WTC11 (cell line): ENCODE measurements around the gene CACNA1C. TPM values are rescaled to one million over a fixed set of nuclear protein-coding genes. Genes with fewer than 3 reads are reported as not detected.

Experiments used
- ATAC-seq: fragments of 200-7000 bp; cut with Tn5 transposase; 2 replicates; pipeline ENCODE4 v1.10.0; 2021; ENCODE audit warnings: mild to moderate bottlenecking, moderate library complexity
- CTCF ChIA-PET: fragments of 300-600 bp; sonication (Branson Sonifier 250); formaldehyde crosslinking; loops from one replicate; lab custom pipeline; 2021; ENCODE audit warnings: antibody characterized with exemption; lab: Charles Lee
- POLR2A ChIA-PET: fragments of 350-600 bp; sonication (Branson Sonifier 250); formaldehyde crosslinking; loops from one replicate; lab custom pipeline; 2021; ENCODE audit warnings: antibody characterized with exemption; lab: Charles Lee
- DNase-seq: peaks from one replicate; pipeline ENCODE4 v3.0.0; 2021; ENCODE audit warnings: low spot score
- H3K27ac Mint-ChIP-seq: 2 replicates; pipeline ENCODE4 v1.8.0; 2021; ENCODE audit warnings: mixed read lengths
- H3K27me3 Mint-ChIP-seq: 2 replicates; pipeline ENCODE4 v1.8.0; 2021; ENCODE audit warnings: low read depth, mild to moderate bottlenecking, moderate library complexity, mixed read lengths
- H3K36me3 Mint-ChIP-seq: 2 replicates; pipeline ENCODE4 v1.8.0; 2021; ENCODE audit warnings: mixed read lengths
- H3K4me1 Mint-ChIP-seq: 2 replicates; pipeline ENCODE4 v1.8.0; 2022; ENCODE audit warnings: mixed read lengths
- H3K4me3 Mint-ChIP-seq: 2 replicates; pipeline ENCODE4 v1.8.0; 2021; ENCODE audit warnings: mild to moderate bottlenecking, moderate library complexity, mixed read lengths
- H3K9me3 Mint-ChIP-seq: 2 replicates; pipeline ENCODE4 v1.8.0; 2021; ENCODE audit warnings: mixed read lengths
- CREB1 ChIP-seq: sonication (generic); formaldehyde crosslinking; IDR thresholded peaks from 2 replicates; pipeline ENCODE4 v1.8.0; 2023; ENCODE audit warnings: mild to moderate bottlenecking, missing genetic modification reagents
- CREM ChIP-seq: sonication (generic); formaldehyde crosslinking; IDR thresholded peaks from 2 replicates; pipeline ENCODE4 v1.8.1; 2022; ENCODE audit warnings: mild to moderate bottlenecking, missing genetic modification reagents, moderate library complexity
- EMX1 ChIP-seq: fragments of 250-450 bp; sonication (Bioruptor Pico); IDR thresholded peaks from 2 replicates; pipeline ENCODE4 v1.8.0; 2021; ENCODE audit warnings: mild to moderate bottlenecking
- ETV6 ChIP-seq: sonication (generic); formaldehyde crosslinking; IDR thresholded peaks from 2 replicates; pipeline ENCODE4 v1.8.1; 2022; ENCODE audit warnings: mild to moderate bottlenecking, missing genetic modification reagents
- FOXJ3 ChIP-seq: sonication (generic); formaldehyde crosslinking; IDR thresholded peaks from 2 replicates; pipeline ENCODE4 v1.9.0; 2021; ENCODE audit warnings: missing genetic modification reagents, mild to moderate bottlenecking, borderline replicate concordance
- GABPB1 ChIP-seq: sonication (generic); formaldehyde crosslinking; IDR thresholded peaks from 2 replicates; pipeline ENCODE4 v1.8.1; 2023; ENCODE audit warnings: mild to moderate bottlenecking, missing genetic modification reagents
- GTF2I ChIP-seq: fragments of 250-450 bp; sonication (Bioruptor Pico); conservative IDR thresholded peaks from 2 replicates; pipeline ENCODE4 v1.4.0; 2021; ENCODE audit warnings: mild to moderate bottlenecking
- NFYB ChIP-seq: sonication (generic); formaldehyde crosslinking; conservative IDR thresholded peaks from 2 replicates; pipeline ENCODE4 v1.8.0; 2022; ENCODE audit warnings: low read depth, missing genetic modification reagents
- TCF7 ChIP-seq: sonication (generic); formaldehyde crosslinking; IDR thresholded peaks from 2 replicates; pipeline ENCODE4 v1.8.0; 2022; ENCODE audit warnings: mild to moderate bottlenecking, low read depth, missing genetic modification reagents, moderate library complexity
- TEAD4 ChIP-seq: sonication (generic); formaldehyde crosslinking; IDR thresholded peaks from 2 replicates; pipeline ENCODE4 v1.8.0; 2022; ENCODE audit warnings: mild to moderate bottlenecking, missing genetic modification reagents
- ZNF317 ChIP-seq: sonication (generic); formaldehyde crosslinking; IDR thresholded peaks from 2 replicates; pipeline ENCODE4 v1.8.1; 2023; ENCODE audit warnings: low read depth, mild to moderate bottlenecking, moderate library complexity, missing genetic modification reagents, borderline replicate concordance
- total RNA-seq: library from RNA; stranded (reverse); gene quantifications from 3 replicates; pipeline ENCODE4 v1.2.3, GENCODE V29; 2021
- TF ChIP-seq, protein P1 (sequence below): sonication (generic); formaldehyde crosslinking; IDR thresholded peaks from 2 replicates; pipeline ENCODE4 v1.8.1; 2022; ENCODE audit warnings: low read depth, missing genetic modification reagents, borderline replicate concordance
- TF ChIP-seq, protein P2 (sequence below): sonication (generic); formaldehyde crosslinking; IDR thresholded peaks from 2 replicates; pipeline ENCODE4 v1.8.0; 2022; ENCODE audit warnings: mild to moderate bottlenecking, missing genetic modification reagents
- TF ChIP-seq, protein P3 (sequence below): sonication (generic); formaldehyde crosslinking; IDR thresholded peaks from 2 replicates; pipeline ENCODE4 v1.8.1; 2022; ENCODE audit warnings: low read depth, mild to moderate bottlenecking, moderate library complexity, missing genetic modification reagents, borderline replicate concordance
- TF ChIP-seq, protein P4 (sequence below): sonication (generic); formaldehyde crosslinking; IDR thresholded peaks from 2 replicates; pipeline ENCODE4 v1.8.1; 2022; ENCODE audit warnings: missing genetic modification reagents, borderline replicate concordance
- TF ChIP-seq, protein P5 (sequence below): sonication (generic); formaldehyde crosslinking; conservative IDR thresholded peaks from 2 replicates; pipeline ENCODE4 v1.8.1; 2023; ENCODE audit warnings: mild to moderate bottlenecking, low read depth, missing genetic modification reagents, moderate library complexity
- TF ChIP-seq, protein P6 (sequence below): fragments of 250-450 bp; sonication (Bioruptor Pico); IDR thresholded peaks from 2 replicates; pipeline ENCODE4 v1.8.0; 2021; ENCODE audit warnings: mild to moderate bottlenecking

Gene CACNA1C
- total RNA-seq, 1 experiment from 2014 or later, result 1.7 TPM

DNA sequence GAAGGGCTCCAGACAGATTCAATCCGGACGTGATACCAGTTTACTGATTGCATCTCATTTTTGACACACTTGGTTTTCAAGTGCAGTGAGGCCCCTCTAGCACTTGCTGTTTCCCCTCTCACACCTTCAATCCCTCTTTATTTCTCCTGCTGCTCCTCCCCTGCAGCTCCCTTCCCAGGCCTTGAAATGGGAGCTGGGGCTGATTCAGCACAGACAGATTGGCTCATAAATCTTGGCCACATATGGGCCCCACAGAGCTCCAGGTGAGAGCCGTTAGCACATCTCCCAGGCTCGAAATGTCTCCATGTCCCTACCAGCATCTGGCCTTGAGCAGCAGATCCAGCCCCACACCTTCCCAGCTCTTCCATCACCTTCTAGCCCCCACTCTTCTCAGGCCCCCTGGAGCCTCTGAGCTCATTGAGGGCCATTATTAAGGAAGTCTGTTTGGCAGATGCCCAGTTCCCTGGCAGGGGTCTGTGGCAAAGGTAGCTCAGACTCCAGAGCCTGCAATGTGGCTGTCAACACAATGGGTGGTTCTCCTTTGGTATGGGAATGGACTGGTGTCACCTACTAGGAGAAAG lies 521.7 kb downstream of the CACNA1C start:
- Mint-ChIP-seq H3K36me3 (no peaks in the 10 kb centered on the region), H3K27ac (no peak overlapping the region), H3K27me3 (peaks cover 11% of the 10 kb centered on the region), H3K4me3 (no peak overlapping the region), H3K4me1 (no peaks in the 10 kb centered on the region), H3K9me3 (no peaks in the 10 kb centered on the region)
- DNase-seq, result no peak
- CTCF ChIA-PET, result interaction anchor here (1.2 kb wide), 1 partner anchor 9 kb away, joined by 4 read pairs; no protein-coding TSS in a partner anchor
- POLR2A ChIA-PET, result no interaction called here
- no peak for ATAC-seq
- no peak for TF ChIP-seq FOXJ3
- no peak for TF ChIP-seq CREM (CRISPR knock-in tag)
- TF ChIP-seq CREB1, result no peak
- no peak for TF ChIP-seq TCF7

DNA sequence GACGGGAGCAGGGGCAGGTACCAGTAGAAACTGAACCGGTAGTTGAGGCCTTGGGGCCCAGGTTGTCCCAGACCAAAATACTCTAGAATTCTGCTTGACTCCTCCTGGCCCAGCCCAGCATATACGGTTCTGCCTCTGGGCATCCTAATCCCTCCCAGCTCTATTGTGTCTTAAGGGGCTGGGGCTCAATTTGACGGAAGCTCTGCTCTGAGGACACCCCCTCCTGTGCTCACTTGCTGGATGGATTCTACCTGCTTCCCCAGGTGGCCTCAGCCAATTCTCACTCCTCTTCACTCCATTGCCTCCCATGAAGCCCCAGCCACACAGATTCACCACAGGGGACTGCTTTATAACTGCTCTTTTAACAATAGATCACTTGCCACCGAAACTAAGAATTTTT lies 522.5 kb downstream of the CACNA1C start:
- TF ChIP-seq, protein P1, sequence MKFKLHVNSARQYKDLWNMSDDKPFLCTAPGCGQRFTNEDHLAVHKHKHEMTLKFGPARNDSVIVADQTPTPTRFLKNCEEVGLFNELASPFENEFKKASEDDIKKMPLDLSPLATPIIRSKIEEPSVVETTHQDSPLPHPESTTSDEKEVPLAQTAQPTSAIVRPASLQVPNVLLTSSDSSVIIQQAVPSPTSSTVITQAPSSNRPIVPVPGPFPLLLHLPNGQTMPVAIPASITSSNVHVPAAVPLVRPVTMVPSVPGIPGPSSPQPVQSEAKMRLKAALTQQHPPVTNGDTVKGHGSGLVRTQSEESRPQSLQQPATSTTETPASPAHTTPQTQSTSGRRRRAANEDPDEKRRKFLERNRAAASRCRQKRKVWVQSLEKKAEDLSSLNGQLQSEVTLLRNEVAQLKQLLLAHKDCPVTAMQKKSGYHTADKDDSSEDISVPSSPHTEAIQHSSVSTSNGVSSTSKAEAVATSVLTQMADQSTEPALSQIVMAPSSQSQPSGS (CRISPR knock-in tag), result no peak
- TF ChIP-seq, protein P2, sequence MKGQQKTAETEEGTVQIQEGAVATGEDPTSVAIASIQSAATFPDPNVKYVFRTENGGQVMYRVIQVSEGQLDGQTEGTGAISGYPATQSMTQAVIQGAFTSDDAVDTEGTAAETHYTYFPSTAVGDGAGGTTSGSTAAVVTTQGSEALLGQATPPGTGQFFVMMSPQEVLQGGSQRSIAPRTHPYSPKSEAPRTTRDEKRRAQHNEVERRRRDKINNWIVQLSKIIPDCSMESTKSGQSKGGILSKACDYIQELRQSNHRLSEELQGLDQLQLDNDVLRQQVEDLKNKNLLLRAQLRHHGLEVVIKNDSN, result no peak
- no peaks in the 10 kb centered on the region for H3K4me1 Mint-ChIP-seq
- ATAC-seq (no peak), DNase-seq (no peak)
- ChIA-PET POLR2A (no interaction called here), CTCF (interaction anchor here (1.2 kb wide), 1 partner anchor 8 kb away, joined by 4 read pairs; no protein-coding TSS in a partner anchor)
- no peaks in the 10 kb centered on the region for H3K36me3 Mint-ChIP-seq
- peaks cover 11% of the 10 kb centered on the region for H3K27me3 Mint-ChIP-seq
- no peaks in the 10 kb centered on the region for H3K9me3 Mint-ChIP-seq
- no peak overlapping the region for H3K4me3 Mint-ChIP-seq
- H3K27ac Mint-ChIP-seq, result no peak overlapping the region

DNA sequence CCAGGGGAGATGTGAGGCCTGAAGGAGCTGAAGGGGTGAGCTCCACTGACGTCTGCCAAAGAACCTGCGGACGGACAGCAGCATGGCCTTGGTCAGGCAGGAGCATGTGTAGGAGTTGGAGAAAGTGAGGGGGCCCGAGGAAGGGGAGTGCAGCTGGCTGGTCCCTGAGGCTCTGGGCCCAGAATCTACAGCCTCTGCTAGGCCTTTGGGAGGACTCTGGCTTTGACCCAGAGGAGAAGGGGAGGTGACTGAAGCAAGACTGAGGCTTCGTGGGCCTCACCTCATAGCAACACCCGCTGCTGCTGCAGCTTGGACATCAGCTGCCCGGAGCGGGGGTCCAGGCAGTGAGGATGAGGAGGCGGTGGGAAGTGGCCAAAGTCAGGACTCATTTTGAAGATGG lies 525.4 kb downstream of the CACNA1C start:
- no peak for ATAC-seq
- Mint-ChIP-seq H3K27me3 (peaks cover 18% of the 10 kb centered on the region), H3K4me3 (no peak overlapping the region), H3K36me3 (no peaks in the 10 kb centered on the region), H3K27ac (no peak overlapping the region), H3K4me1 (peaks cover under 1% of the 10 kb centered on the region; the same call in 1 of the 2 replicates), H3K9me3 (no peaks in the 10 kb centered on the region)
- TF ChIP-seq ZNF317 (CRISPR knock-in tag), result no peak
- no peak for TF ChIP-seq NFYB (CRISPR knock-in tag)
- TF ChIP-seq ETV6, result no peak
- TF ChIP-seq, protein P3, sequence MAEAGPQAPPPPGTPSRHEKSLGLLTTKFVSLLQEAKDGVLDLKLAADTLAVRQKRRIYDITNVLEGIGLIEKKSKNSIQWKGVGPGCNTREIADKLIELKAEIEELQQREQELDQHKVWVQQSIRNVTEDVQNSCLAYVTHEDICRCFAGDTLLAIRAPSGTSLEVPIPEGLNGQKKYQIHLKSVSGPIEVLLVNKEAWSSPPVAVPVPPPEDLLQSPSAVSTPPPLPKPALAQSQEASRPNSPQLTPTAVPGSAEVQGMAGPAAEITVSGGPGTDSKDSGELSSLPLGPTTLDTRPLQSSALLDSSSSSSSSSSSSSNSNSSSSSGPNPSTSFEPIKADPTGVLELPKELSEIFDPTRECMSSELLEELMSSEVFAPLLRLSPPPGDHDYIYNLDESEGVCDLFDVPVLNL, result no peak
- TF ChIP-seq, protein P4, sequence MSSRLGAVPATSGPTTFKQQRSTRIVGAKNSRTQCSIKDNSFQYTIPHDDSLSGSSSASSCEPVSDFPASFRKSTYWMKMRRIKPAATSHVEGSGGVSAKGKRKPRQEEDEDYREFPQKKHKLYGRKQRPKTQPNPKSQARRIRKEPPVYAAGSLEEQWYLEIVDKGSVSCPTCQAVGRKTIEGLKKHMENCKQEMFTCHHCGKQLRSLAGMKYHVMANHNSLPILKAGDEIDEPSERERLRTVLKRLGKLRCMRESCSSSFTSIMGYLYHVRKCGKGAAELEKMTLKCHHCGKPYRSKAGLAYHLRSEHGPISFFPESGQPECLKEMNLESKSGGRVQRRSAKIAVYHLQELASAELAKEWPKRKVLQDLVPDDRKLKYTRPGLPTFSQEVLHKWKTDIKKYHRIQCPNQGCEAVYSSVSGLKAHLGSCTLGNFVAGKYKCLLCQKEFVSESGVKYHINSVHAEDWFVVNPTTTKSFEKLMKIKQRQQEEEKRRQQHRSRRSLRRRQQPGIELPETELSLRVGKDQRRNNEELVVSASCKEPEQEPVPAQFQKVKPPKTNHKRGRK (CRISPR knock-in tag), result no peak
- POLR2A ChIA-PET, result no interaction called here
- no peak for DNase-seq
- CTCF ChIA-PET, result interaction anchor here (1.3 to 2.3 kb wide), 3 partner anchors 63 to 218 kb away, joined by 3 to 8 read pairs (median 5); no protein-coding TSS in a partner anchor

DNA sequence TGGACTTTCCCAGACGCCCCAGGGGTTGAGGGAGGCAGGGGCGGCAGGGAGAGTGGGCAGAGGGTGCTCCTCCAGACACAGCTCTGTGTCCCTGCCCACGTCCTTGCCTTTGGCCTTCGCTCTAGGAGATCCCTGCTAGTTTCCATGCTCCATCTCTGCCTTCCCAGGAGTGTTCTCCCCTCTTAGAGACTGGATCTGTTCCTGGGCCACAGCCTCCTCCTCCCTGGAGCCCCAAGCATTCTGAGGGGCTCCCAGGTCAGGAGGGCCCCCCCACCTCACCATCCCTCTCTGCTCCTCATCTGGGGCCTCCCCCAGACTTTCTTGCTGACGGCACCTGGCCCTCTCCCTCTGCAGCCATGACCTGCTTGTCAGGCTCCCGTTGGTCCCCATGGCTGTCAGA lies 526.0 kb downstream of the CACNA1C start:
- ATAC-seq (no peak), DNase-seq (no peak)
- Mint-ChIP-seq H3K9me3 (no peaks in the 10 kb centered on the region), H3K36me3 (no peaks in the 10 kb centered on the region), H3K4me3 (no peak overlapping the region), H3K27me3 (peaks cover 20% of the 10 kb centered on the region), H3K27ac (no peak overlapping the region), H3K4me1 (peaks cover 2% of the 10 kb centered on the region; the same call in 1 of the 2 replicates)
- POLR2A ChIA-PET, result no interaction called here
- CTCF ChIA-PET, result interaction anchor here (1.7 to 2.3 kb wide), 2 partner anchors 63 to 183 kb away, joined by 5 to 8 read pairs; no protein-coding TSS in a partner anchor
- TF ChIP-seq GTF2I (no peak), NFYB (CRISPR knock-in tag) (no peak), TEAD4 (CRISPR knock-in tag) (no peak), GABPB1 (CRISPR knock-in tag) (no peak), TCF7 (no peak), EMX1 (no peak)
- TF ChIP-seq, protein P5, sequence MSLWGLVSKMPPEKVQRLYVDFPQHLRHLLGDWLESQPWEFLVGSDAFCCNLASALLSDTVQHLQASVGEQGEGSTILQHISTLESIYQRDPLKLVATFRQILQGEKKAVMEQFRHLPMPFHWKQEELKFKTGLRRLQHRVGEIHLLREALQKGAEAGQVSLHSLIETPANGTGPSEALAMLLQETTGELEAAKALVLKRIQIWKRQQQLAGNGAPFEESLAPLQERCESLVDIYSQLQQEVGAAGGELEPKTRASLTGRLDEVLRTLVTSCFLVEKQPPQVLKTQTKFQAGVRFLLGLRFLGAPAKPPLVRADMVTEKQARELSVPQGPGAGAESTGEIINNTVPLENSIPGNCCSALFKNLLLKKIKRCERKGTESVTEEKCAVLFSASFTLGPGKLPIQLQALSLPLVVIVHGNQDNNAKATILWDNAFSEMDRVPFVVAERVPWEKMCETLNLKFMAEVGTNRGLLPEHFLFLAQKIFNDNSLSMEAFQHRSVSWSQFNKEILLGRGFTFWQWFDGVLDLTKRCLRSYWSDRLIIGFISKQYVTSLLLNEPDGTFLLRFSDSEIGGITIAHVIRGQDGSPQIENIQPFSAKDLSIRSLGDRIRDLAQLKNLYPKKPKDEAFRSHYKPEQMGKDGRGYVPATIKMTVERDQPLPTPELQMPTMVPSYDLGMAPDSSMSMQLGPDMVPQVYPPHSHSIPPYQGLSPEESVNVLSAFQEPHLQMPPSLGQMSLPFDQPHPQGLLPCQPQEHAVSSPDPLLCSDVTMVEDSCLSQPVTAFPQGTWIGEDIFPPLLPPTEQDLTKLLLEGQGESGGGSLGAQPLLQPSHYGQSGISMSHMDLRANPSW, result no peak
- TF ChIP-seq, protein P6, sequence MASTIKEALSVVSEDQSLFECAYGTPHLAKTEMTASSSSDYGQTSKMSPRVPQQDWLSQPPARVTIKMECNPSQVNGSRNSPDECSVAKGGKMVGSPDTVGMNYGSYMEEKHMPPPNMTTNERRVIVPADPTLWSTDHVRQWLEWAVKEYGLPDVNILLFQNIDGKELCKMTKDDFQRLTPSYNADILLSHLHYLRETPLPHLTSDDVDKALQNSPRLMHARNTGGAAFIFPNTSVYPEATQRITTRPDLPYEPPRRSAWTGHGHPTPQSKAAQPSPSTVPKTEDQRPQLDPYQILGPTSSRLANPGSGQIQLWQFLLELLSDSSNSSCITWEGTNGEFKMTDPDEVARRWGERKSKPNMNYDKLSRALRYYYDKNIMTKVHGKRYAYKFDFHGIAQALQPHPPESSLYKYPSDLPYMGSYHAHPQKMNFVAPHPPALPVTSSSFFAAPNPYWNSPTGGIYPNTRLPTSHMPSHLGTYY (CRISPR knock-in tag), result no peak
